GM12864 (cell line): Measurements from ENCODE around the gene DCUN1D4.

Experiments used
- DNase-seq: peaks from one replicate; pipeline ENCODE4 v3.0.0-alpha.2; 2011; ENCODE audit warnings: low read depth
- H3K4me3 ChIP-seq: 2 replicates; pipeline ENCODE4 v1.5.1; 2011; ENCODE audit warnings: mild to moderate bottlenecking, low read depth, low read length, control low read depth
- TF ChIP-seq, protein P1 (sequence below): IDR thresholded peaks from 2 replicates; pipeline ENCODE4 v1.5.1; 2011; ENCODE audit warnings: low read depth, mild to moderate bottlenecking, moderate library complexity, low read length, control low read depth, inconsistent platforms; ENCODE audit errors: missing control alignments

Gene DCUN1D4

DNA sequence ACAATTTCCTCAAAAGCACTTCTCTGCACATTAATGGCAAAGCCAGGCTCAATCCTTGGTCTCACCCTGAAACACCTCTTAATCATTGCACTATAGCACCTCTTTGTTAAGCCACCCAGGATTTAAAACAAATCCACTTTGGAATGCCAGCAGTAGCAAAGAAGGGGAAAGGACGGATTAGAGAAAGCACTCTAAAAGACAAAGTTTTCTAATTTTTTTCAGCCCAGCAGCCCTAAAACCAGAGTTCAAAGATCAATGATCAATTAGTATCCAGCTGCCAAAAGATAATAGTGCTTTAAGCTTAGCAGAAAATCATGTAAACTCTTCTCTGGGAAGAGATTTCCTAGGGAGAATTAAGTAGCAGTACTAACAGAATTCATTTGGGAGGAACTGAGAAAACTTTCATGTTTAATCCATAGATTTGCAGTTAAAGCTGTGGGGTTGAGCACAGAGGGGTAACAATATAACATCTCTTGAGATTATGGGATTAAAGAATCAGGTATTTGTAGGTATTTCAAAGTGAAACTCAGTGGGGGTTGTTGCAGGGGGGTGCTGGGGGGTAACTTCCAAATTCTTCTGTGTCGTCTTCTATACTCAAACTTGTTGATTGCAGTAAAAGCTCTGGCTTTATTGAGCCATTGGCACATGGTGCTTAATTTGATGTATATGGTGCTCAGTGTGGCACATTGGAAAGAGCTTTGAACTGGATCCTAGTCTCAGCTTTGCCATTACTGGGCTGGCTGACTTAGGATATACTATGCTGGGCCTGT is 115.4 kb downstream of the DCUN1D4 start:
- H3K4me3 ChIP-seq: no peak overlapping the region
- no peak for DNase-seq
- TF ChIP-seq, protein P1, sequence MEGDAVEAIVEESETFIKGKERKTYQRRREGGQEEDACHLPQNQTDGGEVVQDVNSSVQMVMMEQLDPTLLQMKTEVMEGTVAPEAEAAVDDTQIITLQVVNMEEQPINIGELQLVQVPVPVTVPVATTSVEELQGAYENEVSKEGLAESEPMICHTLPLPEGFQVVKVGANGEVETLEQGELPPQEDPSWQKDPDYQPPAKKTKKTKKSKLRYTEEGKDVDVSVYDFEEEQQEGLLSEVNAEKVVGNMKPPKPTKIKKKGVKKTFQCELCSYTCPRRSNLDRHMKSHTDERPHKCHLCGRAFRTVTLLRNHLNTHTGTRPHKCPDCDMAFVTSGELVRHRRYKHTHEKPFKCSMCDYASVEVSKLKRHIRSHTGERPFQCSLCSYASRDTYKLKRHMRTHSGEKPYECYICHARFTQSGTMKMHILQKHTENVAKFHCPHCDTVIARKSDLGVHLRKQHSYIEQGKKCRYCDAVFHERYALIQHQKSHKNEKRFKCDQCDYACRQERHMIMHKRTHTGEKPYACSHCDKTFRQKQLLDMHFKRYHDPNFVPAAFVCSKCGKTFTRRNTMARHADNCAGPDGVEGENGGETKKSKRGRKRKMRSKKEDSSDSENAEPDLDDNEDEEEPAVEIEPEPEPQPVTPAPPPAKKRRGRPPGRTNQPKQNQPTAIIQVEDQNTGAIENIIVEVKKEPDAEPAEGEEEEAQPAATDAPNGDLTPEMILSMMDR: no peak

- TF ChIP-seq, protein P1: no peak
- no peak for DNase-seq
- no peak overlapping the region for H3K4me3 ChIP-seq
These were observed 117.5 kb downstream of the DCUN1D4 start for GRCh38 chr4:51960486-51960885.

GRCh38 chr4:51963841-51964517 is 121.0 kb downstream of the DCUN1D4 start:
- TF ChIP-seq, protein P1: no peak
- DNase-seq: no peak
- H3K4me3 ChIP-seq: no peak overlapping the region

- TF ChIP-seq, protein P1: no peak
- H3K4me3 ChIP-seq: no peak overlapping the region
- DNase-seq: no peak
These were observed 122.9 kb downstream of the DCUN1D4 start for GRCh38 chr4:51965862-51966261.
